ENCODE measurements around the gene SH3RF1.
"Not testable (repeated sequence)": the region's sequence is repeated elsewhere in the genome, so short reads cannot be mapped to it uniquely, and the experiment has no call there.

SH3RF1 gene

GRCh38 chr4:169200361-169201030, 70.3 kb downstream of the SH3RF1 start:
- DNase-seq (ENCODE audit: low read depth), result no peak

GRCh38 chr4:169199184-169199583, 71.6 kb downstream of the SH3RF1 start:
- no peak for DNase-seq (ENCODE audit: low read depth)

GRCh38 chr4:169198167-169198566, 72.6 kb downstream of the SH3RF1 start:
- no peak for DNase-seq (ENCODE audit: low read depth)

DNA sequence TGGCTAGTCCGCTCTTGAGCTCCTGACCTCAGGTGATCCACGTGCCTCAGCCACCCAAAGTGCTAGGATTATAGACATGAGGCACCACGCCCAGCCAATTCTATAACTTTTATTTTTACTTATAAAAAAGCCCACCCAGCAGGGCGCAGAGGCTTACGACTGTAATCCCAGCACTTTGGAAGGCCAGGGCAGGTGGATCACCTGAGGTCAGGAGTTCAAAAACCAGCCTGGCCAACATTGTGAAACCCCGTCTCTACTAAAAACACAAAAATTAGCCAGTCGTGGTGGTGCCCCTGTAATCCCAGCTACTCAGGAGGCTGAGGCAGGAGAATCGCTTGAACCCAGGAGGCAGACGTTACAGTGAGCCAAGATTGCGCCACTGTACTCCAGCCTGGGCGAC, 73.5 kb downstream of the SH3RF1 start:
- DNase-seq (ENCODE audit: low read depth), result not testable (repeated sequence)

- DNase-seq (ENCODE audit: low read depth), result no peak
Observed at GRCh38 chr4:169195032-169195431, 75.7 kb downstream of the SH3RF1 start.

GRCh38 chr4:169189968-169190367, 80.8 kb downstream of the SH3RF1 start:
- not testable (repeated sequence) for DNase-seq (ENCODE audit: low read depth)

DNA sequence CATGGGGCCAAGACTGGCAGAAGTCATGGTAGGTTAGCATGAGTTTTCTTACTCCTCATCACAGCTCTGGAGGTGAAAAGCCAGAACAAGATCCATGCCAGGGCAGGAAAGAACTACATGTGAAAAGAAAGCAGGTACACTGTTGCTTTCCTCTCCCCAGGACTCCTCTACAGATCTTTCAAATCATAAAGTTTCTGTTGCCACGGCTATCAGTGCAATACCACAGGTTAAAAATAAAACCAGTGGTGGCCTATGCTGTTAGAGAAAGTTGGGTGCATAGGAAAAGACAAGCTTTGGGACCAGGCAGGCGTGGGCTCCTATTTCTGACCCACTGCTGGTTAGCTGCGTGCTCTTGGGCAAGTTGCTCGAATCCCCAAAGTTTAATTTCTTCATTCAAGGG, 81.4 kb downstream of the SH3RF1 start:
- DNase-seq (ENCODE audit: low read depth), result no peak

- DNase-seq (ENCODE audit: low read depth), result no peak
Observed at GRCh38 chr4:169188204-169188603, 82.6 kb downstream of the SH3RF1 start.

- DNase-seq (ENCODE audit: low read depth), result no peak
Observed at GRCh38 chr4:169185133-169185956, 85.4 kb downstream of the SH3RF1 start.

GRCh38 chr4:169184686-169185085, 86.1 kb downstream of the SH3RF1 start:
- no peak for DNase-seq (ENCODE audit: low read depth)

- DNase-seq (ENCODE audit: low read depth), result no peak
Observed at GRCh38 chr4:169184236-169184635, 86.5 kb downstream of the SH3RF1 start.

- DNase-seq (ENCODE audit: low read depth), result no peak
Observed at GRCh38 chr4:169183581-169183980, 87.2 kb downstream of the SH3RF1 start.

- no peak for DNase-seq (ENCODE audit: low read depth)
Observed at GRCh38 chr4:169179609-169180521, 90.9 kb downstream of the SH3RF1 start.

GRCh38 chr4:169178092-169178491, 92.7 kb downstream of the SH3RF1 start:
- not testable (repeated sequence) for DNase-seq (ENCODE audit: low read depth)

GRCh38 chr4:169175476-169175875, 95.3 kb downstream of the SH3RF1 start:
- no peak for DNase-seq (ENCODE audit: low read depth)

- DNase-seq (ENCODE audit: low read depth), result no peak
Observed at GRCh38 chr4:169175035-169175434, 95.7 kb downstream of the SH3RF1 start.

DNA sequence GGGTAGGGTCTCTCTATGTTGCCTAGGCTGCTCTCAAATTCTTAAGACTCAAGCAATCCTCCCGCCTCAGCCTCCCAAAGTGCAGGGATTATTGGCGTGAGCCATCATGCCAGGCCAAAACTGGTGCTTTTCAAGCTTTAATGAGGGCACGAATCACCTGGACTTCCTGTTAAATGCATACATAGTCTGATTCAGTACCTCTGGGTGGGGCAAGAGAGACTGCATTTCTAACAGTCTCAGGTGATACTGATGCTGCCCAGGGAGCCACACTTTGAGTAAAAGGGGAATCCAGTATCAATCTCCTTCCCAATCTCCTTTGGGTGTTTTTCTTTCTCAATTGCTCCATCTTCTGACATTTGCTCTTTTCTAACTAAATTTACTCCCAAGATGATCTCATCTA, 96.5 kb downstream of the SH3RF1 start:
- no peak for DNase-seq (ENCODE audit: low read depth)

GRCh38 chr4:169167957-169168858, 102.5 kb downstream of the SH3RF1 start:
- DNase-seq (ENCODE audit: low read depth), result no peak

- no peak for DNase-seq (ENCODE audit: low read depth)
Observed at GRCh38 chr4:169164669-169165415, 105.9 kb downstream of the SH3RF1 start.

GRCh38 chr4:169163947-169164668, 106.6 kb downstream of the SH3RF1 start:
- DNase-seq (ENCODE audit: low read depth), result no peak

All from activated T-cell treated with anti-CD3 and anti-CD28 coated beads for 48 hours (primary cell).